Type B pancreatic cell (in vitro differentiated cells): ENCODE results near the gene ITIH1. TPM values are rescaled to one million over a fixed set of nuclear protein-coding genes. Genes with fewer than 3 reads are reported as not detected.

Experiments
- DNase-seq: peaks from one replicate; pipeline ENCODE4 v3.0.0; 2021; ENCODE audit warnings: mixed read lengths; ENCODE audit not compliant: unreplicated experiment; ENCODE audit errors: extremely low spot score
- H3K27ac Mint-ChIP-seq: 2 replicates; pipeline ENCODE4 v1.8.0; 2021; ENCODE audit warnings: mild to moderate bottlenecking, mixed read lengths
- H3K27me3 Mint-ChIP-seq: 2 replicates; pipeline ENCODE4 v1.8.0; 2021; ENCODE audit warnings: mixed read lengths
- H3K36me3 Mint-ChIP-seq: 2 replicates; pipeline ENCODE4 v1.8.0; 2021; ENCODE audit warnings: mixed read lengths
- H3K4me1 Mint-ChIP-seq: one replicate; pipeline ENCODE4 v1.8.0; 2021; ENCODE audit warnings: mixed read lengths; ENCODE audit not compliant: unreplicated experiment
- H3K4me3 Mint-ChIP-seq: 2 replicates; pipeline ENCODE4 v1.8.0; 2021; ENCODE audit warnings: mild to moderate bottlenecking, mixed read lengths
- H3K9me3 Mint-ChIP-seq: 2 replicates; pipeline ENCODE4 v1.8.0; 2021; ENCODE audit warnings: mixed read lengths
- total RNA-seq: library from RNA; stranded (reverse); gene quantifications from 2 replicates; pipeline ENCODE4 v1.2.1, GENCODE V29; 2021; ENCODE audit warnings: low replicate concordance
- TF ChIP-seq, protein P1 (sequence below): fragments of 200-600 bp; sonication (generic); conservative IDR thresholded peaks from 2 replicates; pipeline ENCODE4 v1.5.0; 2021; ENCODE audit warnings: antibody characterized with exemption, mild to moderate bottlenecking

ITIH1 gene
- total RNA-seq, 1 donor from 2014 or later = 8.0 TPM

DNA sequence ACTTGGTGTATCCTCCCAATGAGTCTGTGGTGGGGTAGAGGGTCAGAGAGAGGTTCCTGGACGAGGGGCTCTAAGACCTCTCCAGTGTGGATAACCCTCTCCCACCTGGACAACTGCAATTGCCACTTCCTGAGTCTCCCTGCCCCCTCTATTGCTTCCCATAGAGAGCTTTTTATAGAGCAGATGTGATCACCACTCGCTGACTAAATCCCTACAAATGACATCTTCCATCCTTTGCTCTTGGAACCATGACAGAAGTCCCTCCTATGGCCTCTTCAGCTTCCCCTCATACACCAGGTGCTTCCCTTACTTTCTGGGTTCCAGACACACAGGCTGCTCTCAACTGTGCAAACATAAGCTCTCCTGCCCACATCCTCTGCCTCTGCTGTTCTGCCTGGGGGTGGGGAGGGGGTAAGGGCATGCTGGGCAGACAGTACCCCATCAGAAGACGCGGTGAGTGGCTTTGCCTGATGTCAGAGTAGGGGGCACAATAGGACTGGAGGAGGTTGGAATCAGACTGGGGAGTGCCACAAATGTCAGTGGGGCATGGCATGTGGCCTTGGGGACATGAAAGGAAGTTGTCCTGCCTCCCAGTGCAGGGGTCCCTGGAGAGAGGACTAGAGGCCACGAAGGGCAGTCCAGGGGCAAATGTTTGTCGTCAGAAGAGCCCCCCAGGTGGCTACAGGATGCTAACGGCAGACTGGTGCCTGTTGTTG lies 32.4 kb downstream of the ITIH1 start:
- Mint-ChIP-seq H3K9me3 (no peaks in the 10 kb centered on the region), H3K27ac (no peak overlapping the region), H3K4me3 (no peak overlapping the region), H3K4me1 (no peaks in the 10 kb centered on the region), H3K27me3 (no peaks in the 10 kb centered on the region), H3K36me3 (no peaks in the 10 kb centered on the region)
- TF ChIP-seq, protein P1, sequence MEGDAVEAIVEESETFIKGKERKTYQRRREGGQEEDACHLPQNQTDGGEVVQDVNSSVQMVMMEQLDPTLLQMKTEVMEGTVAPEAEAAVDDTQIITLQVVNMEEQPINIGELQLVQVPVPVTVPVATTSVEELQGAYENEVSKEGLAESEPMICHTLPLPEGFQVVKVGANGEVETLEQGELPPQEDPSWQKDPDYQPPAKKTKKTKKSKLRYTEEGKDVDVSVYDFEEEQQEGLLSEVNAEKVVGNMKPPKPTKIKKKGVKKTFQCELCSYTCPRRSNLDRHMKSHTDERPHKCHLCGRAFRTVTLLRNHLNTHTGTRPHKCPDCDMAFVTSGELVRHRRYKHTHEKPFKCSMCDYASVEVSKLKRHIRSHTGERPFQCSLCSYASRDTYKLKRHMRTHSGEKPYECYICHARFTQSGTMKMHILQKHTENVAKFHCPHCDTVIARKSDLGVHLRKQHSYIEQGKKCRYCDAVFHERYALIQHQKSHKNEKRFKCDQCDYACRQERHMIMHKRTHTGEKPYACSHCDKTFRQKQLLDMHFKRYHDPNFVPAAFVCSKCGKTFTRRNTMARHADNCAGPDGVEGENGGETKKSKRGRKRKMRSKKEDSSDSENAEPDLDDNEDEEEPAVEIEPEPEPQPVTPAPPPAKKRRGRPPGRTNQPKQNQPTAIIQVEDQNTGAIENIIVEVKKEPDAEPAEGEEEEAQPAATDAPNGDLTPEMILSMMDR = no peak
- no peak for DNase-seq

DNA sequence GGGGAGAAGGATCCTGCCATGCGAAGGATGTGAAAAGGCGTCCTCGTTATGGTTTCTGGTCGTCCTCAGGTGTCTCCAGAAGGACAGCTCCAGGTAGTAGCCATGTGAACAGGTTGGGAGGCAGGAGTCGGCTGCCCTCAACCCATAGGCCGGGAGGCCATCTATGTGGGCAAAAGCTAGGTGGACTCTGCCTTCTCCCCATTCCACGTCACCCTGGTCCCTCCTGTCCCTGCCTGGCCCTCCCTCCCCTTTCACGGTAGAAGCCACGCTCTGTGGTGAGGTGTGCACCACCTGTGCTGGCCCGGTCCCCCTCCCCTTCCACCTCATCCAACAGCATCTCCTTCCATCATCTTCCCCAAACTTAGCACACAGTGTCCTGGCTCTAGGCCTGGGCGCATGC lies 33.5 kb downstream of the ITIH1 start:
- TF ChIP-seq, protein P1 = no peak
- Mint-ChIP-seq H3K36me3 (no peaks in the 10 kb centered on the region), H3K27me3 (no peaks in the 10 kb centered on the region), H3K27ac (no peak overlapping the region), H3K4me1 (no peaks in the 10 kb centered on the region), H3K9me3 (no peaks in the 10 kb centered on the region), H3K4me3 (no peak overlapping the region)
- DNase-seq = no peak

DNA sequence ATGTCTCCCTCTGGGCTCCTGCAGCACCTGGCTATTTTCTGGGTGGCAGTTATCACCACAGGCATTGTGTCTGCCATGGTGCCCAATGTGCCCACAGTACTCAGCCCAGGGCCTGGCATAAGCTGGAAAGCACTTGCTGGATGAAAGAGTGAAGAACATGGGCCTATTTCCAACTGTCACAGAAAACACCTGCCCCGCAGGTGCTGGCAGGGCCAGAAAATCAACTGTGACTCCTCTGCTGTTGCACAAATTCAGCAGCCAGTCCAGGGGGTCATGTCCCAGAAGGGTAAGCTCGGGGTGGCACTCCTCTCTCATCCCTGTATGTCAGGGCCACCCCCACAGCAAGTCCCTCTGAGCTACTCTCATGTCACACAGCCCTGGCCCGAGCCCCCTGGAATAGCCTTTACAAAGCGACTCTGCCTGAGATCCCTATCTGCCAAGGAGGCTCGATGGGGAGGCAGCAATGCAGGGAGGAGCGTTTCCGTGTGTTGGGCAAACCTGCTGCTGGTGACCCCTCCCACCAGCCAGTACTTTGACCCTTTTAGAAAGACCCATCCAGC lies 34.1 kb downstream of the ITIH1 start:
- no peak for DNase-seq
- TF ChIP-seq, protein P1 = no peak
- no peaks in the 10 kb centered on the region for H3K4me1 Mint-ChIP-seq
- H3K9me3 Mint-ChIP-seq = no peaks in the 10 kb centered on the region
- H3K27me3 Mint-ChIP-seq = no peaks in the 10 kb centered on the region
- H3K27ac Mint-ChIP-seq = no peak overlapping the region
- H3K36me3 Mint-ChIP-seq = no peaks in the 10 kb centered on the region
- H3K4me3 Mint-ChIP-seq = no peak overlapping the region

DNA sequence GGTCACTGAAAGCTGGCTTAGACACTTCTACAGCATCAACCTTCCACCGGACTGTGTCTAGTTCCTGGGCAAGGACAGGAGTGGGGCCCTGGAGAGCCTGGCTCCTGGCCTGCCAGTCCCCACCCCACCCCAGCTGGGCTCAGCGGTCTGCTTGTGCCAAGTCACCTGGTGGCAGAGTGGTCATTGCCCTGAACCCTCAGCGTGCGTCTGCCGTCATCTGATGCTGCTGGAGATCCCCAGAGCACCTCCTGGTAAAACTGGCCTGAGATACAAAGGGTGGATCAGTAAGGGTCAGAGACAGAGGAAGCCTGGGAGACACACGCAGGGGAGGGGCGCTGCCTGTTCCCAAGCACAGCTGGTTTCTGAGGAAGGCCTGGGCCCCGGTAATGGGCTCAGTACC lies 36.4 kb downstream of the ITIH1 start:
- Mint-ChIP-seq H3K27me3 (no peaks in the 10 kb centered on the region), H3K36me3 (no peaks in the 10 kb centered on the region), H3K4me1 (no peaks in the 10 kb centered on the region), H3K9me3 (no peaks in the 10 kb centered on the region), H3K4me3 (no peak overlapping the region), H3K27ac (no peak overlapping the region)
- TF ChIP-seq, protein P1 = no peak
- DNase-seq = no peak

DNA sequence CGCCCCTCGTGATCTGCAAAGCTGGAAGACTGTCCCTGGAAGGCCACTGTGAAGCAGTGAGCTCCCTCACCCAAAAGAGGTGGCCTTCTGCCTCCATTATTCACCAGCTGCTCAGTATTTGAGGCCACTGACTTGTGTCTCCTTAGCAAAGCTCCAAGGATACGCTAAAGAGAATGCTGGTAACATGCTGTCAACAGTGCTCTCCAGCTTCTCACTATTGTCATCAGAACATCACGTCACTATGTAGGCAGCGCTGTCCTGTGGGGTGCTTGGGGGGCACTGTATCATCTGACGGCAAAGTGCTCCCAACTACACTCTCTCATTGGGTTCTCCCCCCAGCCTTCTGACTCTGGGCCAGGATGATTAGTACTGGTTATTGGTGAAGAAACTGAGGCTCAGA lies 38.8 kb downstream of the ITIH1 start:
- Mint-ChIP-seq H3K9me3 (no peaks in the 10 kb centered on the region), H3K27me3 (no peaks in the 10 kb centered on the region), H3K36me3 (no peaks in the 10 kb centered on the region), H3K4me1 (peaks cover 5% of the 10 kb centered on the region), H3K4me3 (no peak overlapping the region), H3K27ac (no peak overlapping the region)
- DNase-seq = no peak
- TF ChIP-seq, protein P1 = no peak
